ENCODE data around the gene LOX. TPM values are rescaled to one million over a fixed set of nuclear protein-coding genes. Genes with fewer than 3 reads are reported as not detected.

Gene LOX
- total and polyA plus RNA-seq, 2 experiments from 2014 or later: 440 to 1,207 TPM

DNA sequence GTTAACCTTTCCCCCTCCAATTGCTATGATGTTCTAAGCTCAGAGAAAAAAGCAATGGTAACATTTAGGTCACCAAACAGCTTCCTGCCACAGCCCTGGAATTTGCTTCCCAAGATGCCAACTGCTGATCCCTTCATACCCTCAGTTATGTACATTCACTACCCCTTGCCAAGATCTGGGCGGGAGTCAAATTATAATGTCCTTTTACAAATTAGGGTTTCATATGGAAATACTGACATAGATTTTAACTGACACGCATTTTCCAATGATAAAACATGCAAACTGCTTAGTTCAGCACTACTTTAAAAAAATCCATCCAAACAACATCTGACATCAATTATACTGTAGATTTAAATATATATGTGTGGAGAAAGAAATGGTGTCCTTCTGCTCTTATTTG lies 5.0 kb downstream of the LOX start:
- in situ Hi-C loops (cut with MboI): no loop called here
- DNase-seq: peak; percentile 30
- Histone ChIP-seq H4K20me1 (ENCODE audit: insufficient read depth) (peaks cover 30% of the 10 kb centered on the region; the same call in 1 of the 2 replicates), H3K9ac (peak overlapping the region; percentile 97), H3K4me2 (ENCODE audit: unreplicated experiment) (peak overlapping the region; percentile 96), H3K4me1 (ENCODE audit: insufficient read depth) (peaks cover 69% of the 10 kb centered on the region), H3F3A (ENCODE audit: insufficient read depth) (peaks cover 82% of the 10 kb centered on the region), H3K9me3 (ENCODE audit: low read depth) (no peaks in the 10 kb centered on the region), H3K9me2 (ENCODE audit: insufficient read depth) (no peaks in the 10 kb centered on the region), H3K36me3 (ENCODE audit: low read depth) (peaks cover 82% of the 10 kb centered on the region), H3K4me3 (peak overlapping the region; percentile 94), H3K79me2 (ENCODE audit: insufficient read depth) (peaks cover 94% of the 10 kb centered on the region), H3K27ac (no peak overlapping the region), H3K27me3 (replicated peaks; ENCODE audit: insufficient read depth) (no peaks in the 10 kb centered on the region), H2AFZ (no peak overlapping the region)
- 65 to 79% methylated on average over 2 of the region's 2 CpGs for WGBS, 2 experiments (ENCODE audit: low coverage in 1 of 2, low lambda C conversion rate in 2 of 2, missing lambda C conversion rate in 2 of 2)
- TF ChIP-seq EZH2 (IDR thresholded peaks at IDR 0.05; ENCODE audit: insufficient read depth, poor library complexity, severe bottlenecking) (no peak), EZH2phosphoT487 (IDR thresholded peaks at IDR 0.05; ENCODE audit: insufficient read depth, low read depth) (no peak)

DNA sequence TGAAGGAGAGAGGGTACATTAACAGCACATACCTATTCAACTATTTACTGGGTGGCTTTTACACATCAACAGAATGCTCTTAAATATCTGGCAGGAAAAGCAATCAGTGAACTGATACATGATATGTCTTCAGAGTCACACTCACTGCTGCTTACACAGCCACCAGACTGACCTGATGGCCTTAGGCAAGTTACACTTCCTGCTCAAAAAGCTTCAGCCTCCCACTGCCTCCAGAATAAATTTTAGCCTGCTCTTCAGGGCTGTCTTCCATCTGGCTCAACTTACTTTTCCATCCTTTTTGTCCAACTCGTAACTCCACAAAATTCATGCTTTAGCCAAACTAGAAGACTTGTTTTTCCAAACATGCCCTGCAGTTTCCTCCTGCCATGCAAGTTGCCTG lies 10.7 kb downstream of the LOX start:
- Histone ChIP-seq H3K4me1 (ENCODE audit: insufficient read depth) (peaks cover 88% of the 10 kb centered on the region), H2AFZ (no peak overlapping the region), H3K27me3 (replicated peaks; ENCODE audit: insufficient read depth) (no peaks in the 10 kb centered on the region), H3K9ac (0 out of 2 replicates have a peak overlapping the region, but pooled peaks have one; percentile 4), H3K27ac (peak overlapping the region; percentile 17; the same call in 1 of the 2 replicates), H3K9me3 (ENCODE audit: low read depth) (no peaks in the 10 kb centered on the region), H3K9me2 (ENCODE audit: insufficient read depth) (no peaks in the 10 kb centered on the region), H4K20me1 (ENCODE audit: insufficient read depth) (peaks cover 14% of the 10 kb centered on the region; the same call in 1 of the 2 replicates), H3F3A (ENCODE audit: insufficient read depth) (peaks cover 98% of the 10 kb centered on the region), H3K4me3 (0 out of 2 replicates have a peak overlapping the region, but pooled peaks have one; percentile 7), H3K4me2 (ENCODE audit: unreplicated experiment) (no peak overlapping the region), H3K36me3 (ENCODE audit: low read depth) (peaks cover 83% of the 10 kb centered on the region), H3K79me2 (ENCODE audit: insufficient read depth) (peaks cover 41% of the 10 kb centered on the region)
- 39 to 47% methylated on average over 1 of the region's 1 CpG for WGBS, 2 experiments (ENCODE audit: low coverage in 1 of 2, low lambda C conversion rate in 2 of 2, missing lambda C conversion rate in 2 of 2)
- in situ Hi-C loops (cut with MboI): no loop called here
- TF ChIP-seq EZH2 (IDR thresholded peaks at IDR 0.05; ENCODE audit: insufficient read depth, poor library complexity, severe bottlenecking) (no peak), EZH2phosphoT487 (IDR thresholded peaks at IDR 0.05; ENCODE audit: insufficient read depth, low read depth) (no peak)
- no peak for DNase-seq

DNA sequence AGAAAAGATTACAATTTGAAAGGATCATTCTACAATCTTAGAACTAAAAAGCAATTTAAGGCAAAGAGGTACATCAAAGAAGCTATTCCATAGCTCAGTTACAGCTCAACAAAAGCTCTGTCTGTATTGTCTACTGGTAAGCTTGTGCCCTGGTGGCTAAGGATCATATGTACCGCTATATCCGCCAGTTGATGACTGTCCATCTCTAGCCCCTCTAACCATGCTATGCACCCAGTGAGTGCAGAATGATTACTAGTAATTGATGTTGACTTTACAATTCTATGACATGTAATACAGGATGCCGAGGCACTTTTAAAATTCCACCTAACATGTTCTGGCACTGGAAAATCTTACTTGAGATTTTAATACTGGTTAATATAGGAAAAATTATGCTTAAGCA lies 13.1 kb downstream of the LOX start:
- no peak for DNase-seq

DNA sequence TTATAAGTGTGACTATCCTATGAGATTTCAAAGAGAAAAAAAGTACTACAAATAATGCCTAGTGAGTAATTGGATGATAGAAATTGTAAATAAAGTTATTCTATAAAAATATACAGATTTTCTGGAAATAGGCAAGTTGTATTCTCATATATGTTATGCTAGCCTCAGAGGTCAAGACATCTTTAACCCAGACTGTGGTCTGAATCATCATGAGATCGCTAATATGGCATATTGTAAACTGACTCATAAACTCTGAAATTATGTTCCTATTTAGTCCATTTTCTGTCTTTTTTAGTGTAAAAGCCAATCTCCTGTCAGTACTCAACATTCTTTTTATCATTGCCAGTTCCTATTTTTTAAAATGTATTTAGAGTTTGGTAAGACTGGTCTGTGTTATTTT lies 14.2 kb downstream of the LOX start:
- H4K20me1 ChIP-seq (ENCODE audit: insufficient read depth): no peaks in the 10 kb centered on the region
- peaks cover 7% of the 10 kb centered on the region for H3K79me2 ChIP-seq (ENCODE audit: insufficient read depth)
- peak overlapping the region; percentile 38 for H3K27ac ChIP-seq
- H3K4me3 ChIP-seq: no peak overlapping the region
- peaks cover 78% of the 10 kb centered on the region for H3F3A ChIP-seq (ENCODE audit: insufficient read depth)
- DNase-seq: peak; percentile 60
- TF ChIP-seq EZH2phosphoT487 (IDR thresholded peaks at IDR 0.05; ENCODE audit: insufficient read depth, low read depth): no peak
- in situ Hi-C loops (cut with MboI): no loop called here
- peaks cover 55% of the 10 kb centered on the region for H3K4me1 ChIP-seq (ENCODE audit: insufficient read depth)
- H3K36me3 ChIP-seq (ENCODE audit: low read depth): peaks cover 48% of the 10 kb centered on the region
- H2AFZ ChIP-seq: no peak overlapping the region
- H3K27me3 ChIP-seq (replicated peaks; ENCODE audit: insufficient read depth): no peaks in the 10 kb centered on the region
- H3K9me2 ChIP-seq (ENCODE audit: insufficient read depth): no peaks in the 10 kb centered on the region
- no peaks in the 10 kb centered on the region for H3K9me3 ChIP-seq (ENCODE audit: low read depth)
- no peak overlapping the region for H3K9ac ChIP-seq
- peak overlapping the region; percentile 16 for H3K4me2 ChIP-seq (ENCODE audit: unreplicated experiment)
- 0 to 3% methylated on average over 1 of the region's 1 CpG for WGBS, 2 experiments (ENCODE audit: low coverage in 1 of 2, low lambda C conversion rate in 2 of 2, missing lambda C conversion rate in 2 of 2)

More for the DNA sequence above, 13.1 kb downstream of the LOX start:
- H3K9me3 ChIP-seq (ENCODE audit: low read depth): no peaks in the 10 kb centered on the region
- no peak overlapping the region for H2AFZ ChIP-seq
- H3K4me2 ChIP-seq (ENCODE audit: unreplicated experiment): no peak overlapping the region
- WGBS, 2 experiments (ENCODE audit: low coverage in 1 of 2, low lambda C conversion rate in 2 of 2, missing lambda C conversion rate in 2 of 2): 94 to 97% methylated on average over 3 of the region's 3 CpGs
- no peak overlapping the region for H3K9ac ChIP-seq
- TF ChIP-seq EZH2phosphoT487 (IDR thresholded peaks at IDR 0.05; ENCODE audit: insufficient read depth, low read depth) (no peak), EZH2 (IDR thresholded peaks at IDR 0.05; ENCODE audit: insufficient read depth, poor library complexity, severe bottlenecking) (no peak)
- no peaks in the 10 kb centered on the region for H3K9me2 ChIP-seq (ENCODE audit: insufficient read depth)
- H3K36me3 ChIP-seq (ENCODE audit: low read depth): peaks cover 59% of the 10 kb centered on the region
- H3F3A ChIP-seq (ENCODE audit: insufficient read depth): peaks cover 89% of the 10 kb centered on the region
- peak overlapping the region; percentile 19 for H3K27ac ChIP-seq
- no peak overlapping the region for H3K4me3 ChIP-seq
- peaks cover 17% of the 10 kb centered on the region for H3K79me2 ChIP-seq (ENCODE audit: insufficient read depth)
- H3K4me1 ChIP-seq (ENCODE audit: insufficient read depth): peaks cover 66% of the 10 kb centered on the region
- in situ Hi-C loops (cut with MboI): no loop called here
- no peaks in the 10 kb centered on the region for H3K27me3 ChIP-seq (replicated peaks; ENCODE audit: insufficient read depth)
- no peaks in the 10 kb centered on the region for H4K20me1 ChIP-seq (ENCODE audit: insufficient read depth)

DNA sequence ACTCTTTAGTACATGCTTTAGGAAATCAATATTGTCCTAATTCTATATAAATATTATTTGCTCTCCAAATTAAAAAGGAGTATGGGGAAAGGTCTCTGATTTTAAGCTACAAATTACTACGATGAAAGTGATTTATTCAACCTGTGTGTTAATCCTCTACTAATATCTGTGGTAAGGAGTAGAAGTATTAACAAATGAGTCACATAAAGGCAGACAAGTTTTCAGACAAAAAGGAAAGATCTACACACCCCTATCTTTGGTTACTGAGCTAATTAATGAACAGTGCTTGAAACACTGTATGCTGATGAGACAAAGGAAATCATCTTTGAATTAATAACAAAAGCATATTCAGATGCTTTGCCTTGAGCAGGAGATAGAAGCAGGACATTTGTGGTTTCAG lies 15.9 kb downstream of the LOX start:
- no peaks in the 10 kb centered on the region for H4K20me1 ChIP-seq (ENCODE audit: insufficient read depth)
- H3K4me3 ChIP-seq: no peak overlapping the region
- no peak overlapping the region for H3K9ac ChIP-seq
- H3K27me3 ChIP-seq (replicated peaks; ENCODE audit: insufficient read depth): no peaks in the 10 kb centered on the region
- peak; percentile 41 for DNase-seq
- H3K9me3 ChIP-seq (ENCODE audit: low read depth): no peaks in the 10 kb centered on the region
- TF ChIP-seq EZH2phosphoT487 (IDR thresholded peaks at IDR 0.05; ENCODE audit: insufficient read depth, low read depth): no peak
- TF ChIP-seq EZH2 (IDR thresholded peaks at IDR 0.05; ENCODE audit: insufficient read depth, poor library complexity, severe bottlenecking): no peak
- 0 out of 2 replicates have a peak overlapping the region, but pooled peaks have one; percentile 38 for H3K27ac ChIP-seq
- H3K79me2 ChIP-seq (ENCODE audit: insufficient read depth): no peaks in the 10 kb centered on the region
- no peaks in the 10 kb centered on the region for H3K9me2 ChIP-seq (ENCODE audit: insufficient read depth)
- peaks cover 63% of the 10 kb centered on the region for H3F3A ChIP-seq (ENCODE audit: insufficient read depth)
- H3K4me1 ChIP-seq (ENCODE audit: insufficient read depth): peaks cover 43% of the 10 kb centered on the region
- H2AFZ ChIP-seq: no peak overlapping the region
- in situ Hi-C loops (cut with MboI): no loop called here
- peaks cover 32% of the 10 kb centered on the region for H3K36me3 ChIP-seq (ENCODE audit: low read depth)
- H3K4me2 ChIP-seq (ENCODE audit: unreplicated experiment): no peak overlapping the region
- WGBS, 2 experiments (ENCODE audit: low coverage in 1 of 2, low lambda C conversion rate in 2 of 2, missing lambda C conversion rate in 2 of 2): 19 to 27% methylated on average over 1 of the region's 1 CpG

All from GM23248 (cell line).